Esophagus (tissue), 2 donors: ENCODE measurements around the gene ATG9A. TPM values are rescaled to one million over a fixed set of nuclear protein-coding genes. Genes with fewer than 3 reads are reported as not detected.

Experiments
- H3K27ac ChIP-seq, 2 donors: one replicate each; pipeline ENCODE4 v1.5.1; 2013; ENCODE audit warnings: low read depth in 2 of 2, mild to moderate bottlenecking in 2 of 2, inconsistent platforms in 1 of 2, low read length in 1 of 2, moderate library complexity in 1 of 2
- H3K27me3 ChIP-seq, 2 donors: one replicate each; pipeline ENCODE4 v1.6.1; 2013; ENCODE audit warnings: low read length in 2 of 2, control low read depth in 1 of 2, mild to moderate bottlenecking in 1 of 2; ENCODE audit not compliant: insufficient read depth in 2 of 2, control insufficient read depth in 1 of 2
- H3K36me3 ChIP-seq, 2 donors: one replicate each; pipeline ENCODE4 v1.6.1; 2013; ENCODE audit warnings: low read length in 1 of 2; ENCODE audit not compliant: control insufficient read depth in 2 of 2, insufficient read depth in 2 of 2
- H3K4me1 ChIP-seq, 2 donors: one replicate each; pipeline ENCODE4 v1.6.1; 2013; ENCODE audit warnings: low read length in 1 of 2; ENCODE audit not compliant: control insufficient read depth in 2 of 2, insufficient read depth in 2 of 2
- H3K4me3 ChIP-seq, 2 donors: one replicate each; pipeline ENCODE4 v1.5.1; 2013; ENCODE audit warnings: low read length in 2 of 2, mild to moderate bottlenecking in 2 of 2, low read depth in 1 of 2, moderate library complexity in 1 of 2
- H3K9me3 ChIP-seq, 2 donors: one replicate each; pipeline ENCODE4 v1.6.1; 2013; ENCODE audit warnings: mild to moderate bottlenecking in 2 of 2, low read depth in 1 of 2, low read length in 1 of 2, moderate library complexity in 1 of 2; ENCODE audit not compliant: control insufficient read depth in 2 of 2, insufficient read depth in 1 of 2
- WGBS, 2 donors: extraction: QIAGEN DNeasy Blood & Tissue Kit; methylation state at CpG; one replicate each; pipeline ENCODE4 v1.1.7; 2013; 5-methylcytosine and 5-hydroxymethylcytosine counted together
- polyA plus RNA-seq, 2 donors: library from polyadenylated mRNA; stranded (reverse); fragments of 200-250 nt; gene quantifications; one replicate each; pipeline ENCODE4 v1.2.3, GENCODE V29; 2013
- donor health status: healthy with polysubstance abuse.
- donor health status: Bipolar disorder and iron deficiency.

The ATG9A gene
- 10 to 100 TPM; 20.8 to 28.4 TPM for polyA plus RNA-seq

- 0% methylated on average over 73 to 80 of the region's 80 CpGs for WGBS, 2 donors
- H3K27ac ChIP-seq: peak within 1 kb of the TSS; percentile 94 to 99
- no peaks in the 10 kb centered on the region for H3K9me3 ChIP-seq
- peaks cover 20 to 26% of the 10 kb centered on the region in 2 donors for H3K36me3 ChIP-seq
- H3K4me3 ChIP-seq: peak within 1 kb of the TSS; percentile 76 to 85
- H3K4me1 ChIP-seq: peaks cover 9 to 10% of the 10 kb centered on the region in 2 donors
- H3K27me3 ChIP-seq: no peaks in the 10 kb centered on the region
Measured at GRCh38 chr2:219229305-219230058, at the start of gene ATG9A, which contains the start of gene ANKZF1. TSS of gene ATG9A (minus strand) at chr2:219229636. CDS start at chr2:219228024, 1,612 bp downstream. TSS of gene ANKZF1 (plus strand) at chr2:219229806. CDS start at chr2:219230258, 452 bp downstream.

GRCh38 chr2:219278655-219279150, 49.3 kb upstream of the ATG9A start:
- WGBS, 2 donors: 13 to 16% methylated on average over 9 of the region's 9 CpGs
- Histone ChIP-seq H3K27me3 (no peaks in the 10 kb centered on the region), H3K4me3 (peak overlapping the region in 1 of 2 donors; percentile 11), H3K36me3 (peaks cover 0 to 20% of the 10 kb centered on the region in 2 donors), H3K4me1 (peaks cover 4 to 16% of the 10 kb centered on the region in 2 donors), H3K27ac (peak overlapping the region; percentile 89 to 93), H3K9me3 (no peaks in the 10 kb centered on the region)

- Histone ChIP-seq H3K9me3 (no peaks in the 10 kb centered on the region), H3K27me3 (no peaks in the 10 kb centered on the region), H3K36me3 (peaks cover 0 to 15% of the 10 kb centered on the region in 2 donors), H3K27ac (peak overlapping the region; percentile 48 to 93), H3K4me3 (no peak overlapping the region), H3K4me1 (peaks cover 4 to 15% of the 10 kb centered on the region in 2 donors)
- 25% methylated on average over 25 of the region's 25 CpGs for WGBS, 2 donors
Measured at GRCh38 chr2:219277703-219278654, 48.5 kb upstream of the ATG9A start.

GRCh38 chr2:219274361-219274921, 45.0 kb upstream of the ATG9A start:
- H3K27me3 ChIP-seq: no peaks in the 10 kb centered on the region
- H3K9me3 ChIP-seq: no peaks in the 10 kb centered on the region
- H3K4me1 ChIP-seq: peaks cover 4 to 7% of the 10 kb centered on the region in 2 donors
- H3K4me3 ChIP-seq: no peak overlapping the region
- WGBS, 2 donors: 30 to 44% methylated on average over 6 of the region's 6 CpGs
- H3K27ac ChIP-seq: peak overlapping the region; percentile 97 to 98
- H3K36me3 ChIP-seq: no peaks in the 10 kb centered on the region

- no peaks in the 10 kb centered on the region for H3K36me3 ChIP-seq
- no peak overlapping the region for H3K4me3 ChIP-seq
- H3K9me3 ChIP-seq: no peaks in the 10 kb centered on the region
- WGBS, 2 donors: 52 to 66% methylated on average over 3 of the region's 3 CpGs
- H3K27me3 ChIP-seq: no peaks in the 10 kb centered on the region
- peak overlapping the region; percentile 97 to 98 for H3K27ac ChIP-seq
- peaks cover 4 to 10% of the 10 kb centered on the region in 2 donors for H3K4me1 ChIP-seq
Measured at GRCh38 chr2:219273937-219274336, 44.5 kb upstream of the ATG9A start.

GRCh38 chr2:219272995-219273394, 43.6 kb upstream of the ATG9A start:
- H3K4me1 ChIP-seq: peaks cover 4 to 10% of the 10 kb centered on the region in 2 donors
- no peaks in the 10 kb centered on the region for H3K36me3 ChIP-seq
- no peaks in the 10 kb centered on the region for H3K9me3 ChIP-seq
- no peak overlapping the region for H3K27ac ChIP-seq
- WGBS, 2 donors: 72 to 77% methylated on average over 2 of the region's 2 CpGs
- no peak overlapping the region for H3K4me3 ChIP-seq
- H3K27me3 ChIP-seq: no peaks in the 10 kb centered on the region

GRCh38 chr2:219272356-219272755, 42.9 kb upstream of the ATG9A start:
- H3K27ac ChIP-seq: no peak overlapping the region
- 89 to 90% methylated on average over 4 of the region's 4 CpGs for WGBS, 2 donors
- no peaks in the 10 kb centered on the region for H3K9me3 ChIP-seq
- H3K4me3 ChIP-seq: no peak overlapping the region
- peaks cover 0 to 10% of the 10 kb centered on the region in 2 donors for H3K4me1 ChIP-seq
- H3K27me3 ChIP-seq: no peaks in the 10 kb centered on the region
- no peaks in the 10 kb centered on the region for H3K36me3 ChIP-seq

GRCh38 chr2:219271021-219271420, 41.6 kb upstream of the ATG9A start:
- Histone ChIP-seq H3K27ac (no peak overlapping the region), H3K4me3 (no peak overlapping the region)
- 79 to 91% methylated on average over 2 of the region's 2 CpGs for WGBS, 2 donors

GRCh38 chr2:219270055-219270372, 40.6 kb upstream of the ATG9A start:
- no peak overlapping the region for H3K27ac ChIP-seq
- peaks cover 0 to 10% of the 10 kb centered on the region in 2 donors for H3K4me1 ChIP-seq
- no peaks in the 10 kb centered on the region for H3K9me3 ChIP-seq
- WGBS, 2 donors: 80 to 85% methylated on average over 5 of the region's 5 CpGs
- no peaks in the 10 kb centered on the region for H3K36me3 ChIP-seq
- no peaks in the 10 kb centered on the region for H3K27me3 ChIP-seq
- H3K4me3 ChIP-seq: no peak overlapping the region

More at GRCh38 chr2:219271021-219271420, 41.6 kb upstream of the ATG9A start:
- Histone ChIP-seq H3K9me3 (no peaks in the 10 kb centered on the region), H3K36me3 (no peaks in the 10 kb centered on the region), H3K27me3 (no peaks in the 10 kb centered on the region), H3K4me1 (peaks cover 0 to 10% of the 10 kb centered on the region in 2 donors)
